ENCODE measurements around the gene MPRIP. TPM values are rescaled to one million over a fixed set of nuclear protein-coding genes. Genes with fewer than 3 reads are reported as not detected.

The MPRIP gene
- total and polyA plus RNA-seq, 2 of the 13 experiments (the other 11 are each of a cell fraction or from before 2014, with no cell fraction given) = 50.2 to 52.4 TPM

GRCh38 chr17:17026163-17026562 is 16.1 kb upstream of the MPRIP start:
- ATAC-seq = no peak
- no peaks in the 10 kb centered on the region for H3K9me3 ChIP-seq (ENCODE audit: low read length)
- CTCF ChIA-PET (ENCODE audit: low intra/inter-chr PET ratio, low total read pairs) = no interaction called here
- no peaks in the 10 kb centered on the region for H4K20me1 ChIP-seq (ENCODE audit: insufficient read depth, low read length)
- DNase-seq (ENCODE audit: low spot score) = no peak
- H3K9ac ChIP-seq (ENCODE audit: insufficient read depth, low read depth, low read length) = no peak overlapping the region
- H3K4me3 ChIP-seq (replicated peaks in 1 of 3; ENCODE audit: insufficient read depth in 1 of 3, low read depth in 2 of 3, low read length in 3 of 3) = no peak overlapping the region
- H3K4me1 ChIP-seq (ENCODE audit: insufficient read depth, low read length) = peaks cover 74% of the 10 kb centered on the region
- no peak overlapping the region for H2AFZ ChIP-seq (ENCODE audit: low read length)
- in situ Hi-C loops (cut with HindIII; ENCODE audit: extremely low pct_ligation_motif_present, low pct_unique_long_range_greater_than_20kb) = no loop called here
- no peak overlapping the region for H3K4me2 ChIP-seq (ENCODE audit: low read depth, low read length)
- H3K27me3 ChIP-seq (ENCODE audit: control insufficient read depth in 1 of 2, insufficient read depth in 2 of 2, low read length in 2 of 2) = peaks cover 0 to 2% of the 10 kb centered on the region in 2 experiments; a peak in 2 of 5 replicates
- POLR2A ChIA-PET = no interaction called here
- WGBS (ENCODE audit: low lambda C conversion rate) = 74% methylated on average over 9 of the region's 9 CpGs
- FAIRE-seq = no peak
- no TSS peak for BruUV-seq (replicated peaks)
- intact Hi-C loops (cut with micrococcal nuclease; ENCODE audit: unreplicated experiment) = no loop called here
- H3K79me2 ChIP-seq (ENCODE audit: insufficient read depth, low read length) = no peaks in the 10 kb centered on the region
- no peak overlapping the region for H3K27ac ChIP-seq (ENCODE audit: extremely low read length, insufficient read depth, low read length)
- H3K36me3 ChIP-seq (replicated peaks in 1 of 2; ENCODE audit: control insufficient read depth in 1 of 2, insufficient read depth in 2 of 2, low read length in 2 of 2) = no peaks in the 10 kb centered on the region
- TF ChIP-seq FUBP1 (CRISPR knock-in tag; IDR thresholded peaks at IDR 0.05; ENCODE audit: borderline replicate concordance) (no peak), SPEN (CRISPR knock-in tag; IDR thresholded peaks at IDR 0.05; ENCODE audit: low read depth) (no peak), SRSF4 (IDR thresholded peaks at IDR 0.05; ENCODE audit: low read depth, low read length, poor library complexity, severe bottlenecking) (no peak), MBNL3 (CRISPR knock-in tag; conservative IDR thresholded peaks at IDR 0.05) (no peak), KMT2A (CRISPR knock-in tag; IDR thresholded peaks at IDR 0.05) (no peak), NKX3-1 (CRISPR knock-in tag; IDR thresholded peaks at IDR 0.05) (no peak), ZNF343 (CRISPR knock-in tag; IDR thresholded peaks at IDR 0.05) (no peak), ZNF367 (CRISPR knock-in tag; IDR thresholded peaks at IDR 0.05; ENCODE audit: borderline replicate concordance) (no peak), SAP130 (CRISPR knock-in tag; IDR thresholded peaks at IDR 0.05; ENCODE audit: low read depth) (no peak), ATF6 (CRISPR knock-in tag; conservative IDR thresholded peaks at IDR 0.05) (no peak), RBAK (CRISPR knock-in tag; IDR thresholded peaks at IDR 0.05) (no peak), NFYB (CRISPR knock-in tag; IDR thresholded peaks at IDR 0.05) (no peak), POGK (CRISPR knock-in tag; conservative IDR thresholded peaks at IDR 0.05) (no peak), MYC (CRISPR knock-in tag; IDR thresholded peaks at IDR 0.05; ENCODE audit: borderline replicate concordance) (no peak), ZNF33B (CRISPR knock-in tag; IDR thresholded peaks at IDR 0.05) (no peak), NR2F1 (CRISPR knock-in tag; IDR thresholded peaks at IDR 0.05) (no peak)
